ENCODE results near the gene MYBPC2.

The MYBPC2 gene

GRCh38 chr19:50412419-50412818, 20.3 kb upstream of the MYBPC2 start:
- no peak overlapping the region for H3K4me3 ChIP-seq (ENCODE audit: low read depth, low read length)
- DNase-seq (ENCODE audit: low read depth, low spot score), result no peak
- in situ Hi-C loops (cut with HindIII; ENCODE audit: low sequenced_read_pairs), result no loop called here
- TF ChIP-seq CTCF (IDR thresholded peaks at IDR 0.05; ENCODE audit: low read depth, low read length), result no peak

GRCh38 chr19:50413096-50413495, 19.6 kb upstream of the MYBPC2 start:
- H3K4me3 ChIP-seq (ENCODE audit: low read depth, low read length), result no peak overlapping the region
- TF ChIP-seq CTCF (IDR thresholded peaks at IDR 0.05; ENCODE audit: low read depth, low read length), result no peak
- in situ Hi-C loops (cut with HindIII; ENCODE audit: low sequenced_read_pairs), result no loop called here
- DNase-seq (ENCODE audit: low read depth, low spot score), result no peak

GRCh38 chr19:50413531-50413930, 19.2 kb upstream of the MYBPC2 start:
- in situ Hi-C loops (cut with HindIII; ENCODE audit: low sequenced_read_pairs), result no loop called here
- TF ChIP-seq CTCF (IDR thresholded peaks at IDR 0.05; ENCODE audit: low read depth, low read length), result no peak
- H3K4me3 ChIP-seq (ENCODE audit: low read depth, low read length), result no peak overlapping the region
- DNase-seq (ENCODE audit: low read depth, low spot score), result no peak

- in situ Hi-C loops (cut with HindIII; ENCODE audit: low sequenced_read_pairs), result no loop called here
- H3K4me3 ChIP-seq (ENCODE audit: low read depth, low read length), result no peak overlapping the region
- peak; percentile 43 for DNase-seq (ENCODE audit: low read depth, low spot score)
Measured at GRCh38 chr19:50414864-50415660, 17.6 kb upstream of the MYBPC2 start.

GRCh38 chr19:50415661-50416033, 17.0 kb upstream of the MYBPC2 start:
- DNase-seq (ENCODE audit: low read depth, low spot score), result no peak
- TF ChIP-seq CTCF (IDR thresholded peaks at IDR 0.05; ENCODE audit: low read depth, low read length), result no peak
- H3K4me3 ChIP-seq (ENCODE audit: low read depth, low read length), result no peak overlapping the region
- in situ Hi-C loops (cut with HindIII; ENCODE audit: low sequenced_read_pairs), result no loop called here

More at GRCh38 chr19:50414864-50415660, 17.6 kb upstream of the MYBPC2 start:
- TF ChIP-seq CTCF (IDR thresholded peaks at IDR 0.05; ENCODE audit: low read depth, low read length), result peak; percentile 93

GRCh38 chr19:50416034-50416977, 16.4 kb upstream of the MYBPC2 start:
- H3K4me3 ChIP-seq (ENCODE audit: low read depth, low read length), result no peak overlapping the region
- no peak for DNase-seq (ENCODE audit: low read depth, low spot score)
- in situ Hi-C loops (cut with HindIII; ENCODE audit: low sequenced_read_pairs), result no loop called here
- no peak for TF ChIP-seq CTCF (IDR thresholded peaks at IDR 0.05; ENCODE audit: low read depth, low read length)
